Stimulated activated CD4-positive, alpha-beta T cell treated with anti-CD3 and anti-CD28 coated beads, Interleukin-4, amount 100 ng/mL, for 48 hours (primary cell): ENCODE results near the gene RAD54L.
"Not testable (repeated sequence)": the region's sequence is repeated elsewhere in the genome, so short reads cannot be mapped to it uniquely, and the experiment has no call there.

Experiments used
- DNase-seq, 2 donors: peaks; one replicate each; pipeline ENCODE4 v3.0.0-alpha.2; 2020; ENCODE audit warnings: low read depth in 2 of 2

Gene RAD54L

DNA sequence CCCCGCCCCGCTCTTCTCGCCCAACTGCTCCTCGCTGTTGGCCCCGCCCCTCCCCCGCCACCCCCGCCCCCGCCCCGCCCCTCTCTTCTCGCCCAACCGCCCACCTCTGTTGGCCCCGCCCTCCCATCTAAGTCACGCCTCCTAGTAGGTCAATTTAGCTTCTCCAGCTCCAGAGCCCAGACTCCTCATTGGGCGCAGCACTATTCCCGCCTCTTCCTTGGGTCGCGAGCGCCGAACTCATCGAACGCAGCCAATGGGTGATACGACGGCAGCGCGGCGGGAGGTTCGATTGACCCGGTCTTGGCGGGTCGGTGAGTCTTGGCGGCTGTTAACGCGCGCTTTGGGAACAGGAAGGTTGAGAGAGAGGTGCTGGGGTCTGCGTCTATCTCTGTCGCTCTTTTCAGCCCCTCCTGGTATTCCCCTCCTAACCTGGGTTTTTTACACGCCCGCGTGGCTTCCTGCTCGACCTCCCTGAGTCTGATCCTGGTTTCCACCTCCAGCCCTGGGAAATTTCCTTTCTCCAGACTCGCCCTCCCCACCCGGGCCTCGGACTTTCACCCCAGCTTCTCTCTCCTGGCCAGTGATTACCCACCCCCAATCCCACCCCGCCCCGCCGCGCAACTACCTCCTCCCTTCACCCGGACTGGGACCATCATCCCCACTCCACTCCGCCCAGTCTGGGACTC lies at the start of gene RAD54L:
TSS of gene RAD54L (plus strand) at position 328 of the 686 bp plus-strand sequence. CDS start 643 bp downstream, outside the sequence.
- peak; percentile 95 to 96 for DNase-seq

DNA sequence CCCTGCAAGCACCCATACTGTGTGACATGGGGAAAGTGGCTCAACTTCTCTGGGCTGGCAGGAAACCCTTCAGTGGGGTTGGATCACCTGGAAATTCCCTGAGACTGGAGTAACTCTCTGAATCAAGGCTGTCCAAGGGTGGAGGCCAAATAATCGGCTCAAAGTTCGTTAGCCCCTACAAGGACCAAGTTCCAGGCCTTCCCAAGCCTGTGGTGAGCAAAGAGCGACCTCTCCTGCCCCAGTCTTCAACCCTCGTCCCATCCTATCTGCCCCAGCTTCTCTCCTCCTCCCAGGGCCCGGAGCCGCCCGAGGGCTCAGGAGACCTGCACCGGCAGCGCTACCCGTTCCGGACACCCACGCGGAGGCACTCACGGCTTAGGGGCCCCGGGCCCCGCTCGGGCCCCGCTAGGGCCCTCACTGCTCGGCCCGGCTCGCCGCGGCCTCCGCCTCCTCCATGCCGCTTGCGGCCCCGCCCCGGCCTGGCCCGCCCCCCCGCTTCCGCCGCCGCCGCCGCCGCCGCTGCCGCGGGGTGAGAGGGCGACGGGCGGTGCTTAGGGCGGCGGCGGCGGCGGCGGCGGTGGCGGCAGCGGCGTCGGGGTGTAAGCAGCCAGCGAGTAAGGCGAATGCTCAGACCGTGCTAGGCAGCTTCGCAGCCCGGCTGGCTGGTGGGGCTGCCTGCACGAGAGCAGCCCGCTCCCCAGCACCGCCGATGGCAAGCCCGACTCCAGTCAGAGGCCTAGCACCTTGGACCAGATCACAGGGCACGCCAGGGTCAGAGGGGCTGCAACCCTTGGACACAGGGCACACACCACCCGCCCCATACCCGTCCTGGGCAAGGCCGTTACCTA lies 49.4 kb upstream of the RAD54L start, which contains the start of gene POMGNT1:
TSS of gene POMGNT1 (minus strand) at position 471 of the 848 bp plus-strand sequence. CDS start 613 bp downstream, outside the sequence.
- DNase-seq, result peak; percentile 70

DNA sequence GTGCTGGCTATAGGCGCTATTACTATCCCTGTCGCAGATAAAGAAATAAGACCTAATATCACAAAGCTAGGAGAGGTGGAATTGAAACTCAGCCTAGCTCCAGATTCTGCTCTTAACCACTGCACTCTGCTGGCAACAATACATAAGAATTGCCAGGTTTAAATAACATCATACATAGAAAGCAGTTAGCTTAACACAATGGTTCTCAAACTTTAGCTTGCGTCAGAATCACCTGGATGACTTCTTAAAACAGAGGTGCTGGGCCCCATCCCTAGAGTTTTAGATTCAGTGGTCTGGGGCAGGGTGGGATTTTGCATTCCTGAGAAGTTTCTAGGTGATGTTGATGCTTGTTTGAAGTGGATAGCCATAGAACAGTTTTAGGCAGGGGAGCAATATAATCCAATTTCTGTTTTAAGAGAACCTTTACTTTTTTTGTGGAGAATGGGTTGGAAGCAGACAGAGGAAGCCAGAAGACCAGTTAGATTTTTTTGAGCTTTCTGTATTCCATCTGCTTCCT lies 48.3 kb upstream of the RAD54L start:
- no peak for DNase-seq

DNA sequence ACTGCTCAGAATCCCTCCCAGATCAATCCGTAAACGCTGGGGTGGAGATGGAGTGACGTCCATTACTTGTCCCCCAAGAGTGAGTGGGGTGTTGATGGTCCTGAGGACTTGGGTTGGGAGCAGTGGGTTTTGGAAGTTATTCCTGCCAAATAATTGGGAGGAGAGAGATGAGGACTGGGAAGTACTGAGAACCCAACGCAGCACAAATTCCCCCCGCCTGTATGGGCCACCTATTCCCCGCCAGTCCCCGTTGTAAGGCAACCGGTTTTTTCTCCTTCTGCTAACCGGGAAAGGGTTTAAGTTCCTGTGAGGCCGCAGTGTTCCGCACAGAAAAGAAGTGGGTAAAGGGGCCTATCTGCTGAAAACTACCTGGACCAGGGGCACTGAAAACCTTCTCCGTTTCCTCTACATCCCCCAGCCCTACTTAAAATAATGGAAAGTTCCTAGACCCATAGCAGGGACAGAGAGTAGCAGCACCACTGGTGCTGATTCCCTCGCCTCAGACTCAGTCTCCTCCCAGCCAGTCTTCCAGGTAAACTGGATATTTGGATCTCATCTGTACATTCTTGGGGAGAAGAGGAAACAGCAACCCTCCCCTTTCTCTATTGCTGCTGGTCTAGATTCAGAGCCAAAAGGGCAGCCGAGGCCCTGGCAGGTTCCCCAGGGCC lies 43.7 kb upstream of the RAD54L start:
- DNase-seq, result no peak

DNA sequence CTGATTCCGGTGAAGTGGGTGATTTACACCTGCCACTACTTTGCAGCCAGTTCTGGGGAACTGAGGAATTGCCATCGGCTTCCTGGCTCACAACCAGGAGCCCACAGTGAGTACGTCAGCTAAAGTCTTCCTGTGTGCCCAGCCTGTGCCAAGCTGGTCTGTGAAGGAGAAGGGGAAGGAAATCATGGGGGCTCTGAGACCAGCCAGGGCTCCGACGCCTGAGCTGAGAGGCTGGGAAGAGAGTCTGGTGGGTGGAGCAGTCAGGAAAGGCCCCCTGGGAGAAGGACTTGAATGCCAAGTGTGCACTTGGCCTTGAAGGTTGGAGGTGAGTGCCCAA lies 43.2 kb upstream of the RAD54L start:
- DNase-seq, result no peak

DNA sequence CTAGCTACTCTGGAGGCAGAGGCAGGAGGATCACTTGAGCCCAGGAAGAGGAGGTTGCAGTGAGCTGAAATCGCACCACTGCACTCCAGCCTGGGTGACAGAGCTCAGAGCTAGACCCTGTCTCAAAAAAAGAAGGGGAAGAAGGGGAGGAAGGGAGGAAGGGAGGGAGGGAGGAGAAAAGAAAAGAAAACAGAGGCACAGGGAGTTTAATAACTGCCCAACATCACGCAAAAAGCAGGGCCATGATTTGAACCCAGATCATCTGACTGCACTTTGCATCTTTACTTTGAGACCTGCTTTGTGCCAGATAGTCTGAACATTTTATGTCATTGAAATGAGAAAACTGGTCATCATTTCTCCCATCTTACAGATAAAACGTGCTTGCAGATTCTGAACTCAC lies 42.4 kb upstream of the RAD54L start:
- no peak for DNase-seq

DNA sequence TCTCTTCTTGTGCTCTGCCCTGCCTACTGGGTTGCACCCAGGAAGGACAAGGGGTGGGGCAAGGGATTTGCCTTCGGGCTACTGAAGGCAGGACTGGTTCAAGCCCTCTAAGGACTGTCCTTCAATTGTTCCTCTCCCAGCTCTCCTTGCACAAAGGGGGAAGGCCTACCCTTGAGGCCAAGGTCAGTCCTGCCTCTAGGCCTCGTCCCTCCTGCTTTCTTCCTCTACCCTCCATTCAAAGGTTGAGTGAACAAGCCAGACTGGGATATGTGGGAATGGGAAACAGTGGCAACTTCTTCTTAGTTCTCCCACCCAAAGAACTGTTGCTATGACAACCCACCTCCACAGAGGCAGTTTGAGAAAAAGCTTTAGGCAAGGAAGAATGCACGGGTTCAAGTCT lies 41.8 kb upstream of the RAD54L start:
- DNase-seq, result no peak

DNA sequence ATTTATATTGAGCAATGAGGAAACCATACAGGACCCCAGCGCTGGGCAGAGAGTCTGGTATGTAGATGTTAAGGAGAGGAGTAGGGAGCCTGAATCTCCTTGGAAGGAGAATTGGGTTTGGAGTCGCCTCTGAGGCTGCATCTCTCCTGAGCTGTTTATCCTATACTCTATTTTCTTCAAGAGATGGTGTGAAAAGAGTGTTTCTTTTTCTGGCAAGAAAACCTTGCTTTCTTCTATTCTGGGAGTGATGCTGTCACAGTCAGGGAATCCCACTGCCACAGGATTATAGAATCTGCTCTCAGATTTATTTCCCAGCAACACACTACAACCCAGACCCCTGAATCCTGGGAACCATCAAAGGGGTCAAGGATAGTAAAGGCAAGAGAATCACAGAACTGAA lies 41.2 kb upstream of the RAD54L start:
- DNase-seq, result no peak

DNA sequence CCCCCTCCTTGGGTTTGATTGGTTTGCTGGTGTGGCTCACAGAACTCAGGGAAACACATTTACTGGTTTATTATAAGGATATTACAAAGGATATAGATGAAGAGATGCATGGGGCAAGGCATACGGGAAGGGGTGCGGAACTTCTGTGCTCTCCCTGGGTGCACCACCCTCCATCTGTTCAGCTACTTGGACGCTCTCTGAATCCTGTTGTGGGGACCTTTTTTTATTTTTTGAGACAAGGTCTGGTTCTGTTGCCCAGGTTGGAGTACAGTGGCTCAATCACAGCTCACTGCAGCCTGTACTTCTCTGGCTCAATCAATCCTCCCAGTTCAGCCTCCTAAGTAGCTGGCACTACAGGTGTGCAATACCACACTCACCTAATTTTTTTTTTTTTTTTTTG lies 37.0 kb upstream of the RAD54L start:
- DNase-seq, result no peak

DNA sequence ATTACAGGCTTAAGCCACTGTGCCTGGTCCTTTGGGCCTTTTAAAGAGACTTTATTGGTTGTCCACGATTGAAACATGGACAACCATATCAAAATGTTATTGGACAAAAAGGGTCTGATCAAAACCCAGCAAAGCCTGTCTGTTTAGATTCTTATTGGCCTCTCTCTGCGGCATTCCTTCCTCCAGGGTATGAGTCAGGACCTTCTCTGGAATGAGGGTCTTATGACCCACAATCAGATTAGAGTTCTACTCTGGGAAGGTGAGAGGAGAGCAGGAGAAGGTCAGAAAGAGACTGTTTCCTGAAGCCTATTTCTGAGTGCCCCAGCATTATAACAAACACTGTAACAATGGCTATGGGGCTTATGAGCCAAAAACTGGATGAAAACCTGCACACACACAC lies 36.5 kb upstream of the RAD54L start:
- DNase-seq, result no peak

DNA sequence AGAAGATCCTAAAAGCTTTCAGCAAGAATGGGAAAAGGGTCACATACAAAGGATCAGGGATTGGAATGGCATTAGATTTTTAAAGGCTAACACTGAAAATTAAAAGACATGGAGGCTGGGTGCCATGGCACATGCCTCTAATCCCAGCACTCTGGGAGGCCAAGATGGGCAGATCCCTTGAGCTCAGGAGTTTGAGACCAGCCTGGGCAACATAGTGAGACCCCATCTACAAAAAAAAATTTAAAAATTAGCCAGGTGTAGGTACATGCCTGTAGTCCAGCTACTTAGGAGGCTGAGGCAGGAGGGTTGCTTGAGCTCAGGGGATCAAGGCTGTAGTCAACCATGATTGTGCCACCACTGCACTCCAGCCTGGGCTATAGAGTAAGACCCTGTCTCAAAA lies 32.1 kb upstream of the RAD54L start:
- DNase-seq, result no peak

DNA sequence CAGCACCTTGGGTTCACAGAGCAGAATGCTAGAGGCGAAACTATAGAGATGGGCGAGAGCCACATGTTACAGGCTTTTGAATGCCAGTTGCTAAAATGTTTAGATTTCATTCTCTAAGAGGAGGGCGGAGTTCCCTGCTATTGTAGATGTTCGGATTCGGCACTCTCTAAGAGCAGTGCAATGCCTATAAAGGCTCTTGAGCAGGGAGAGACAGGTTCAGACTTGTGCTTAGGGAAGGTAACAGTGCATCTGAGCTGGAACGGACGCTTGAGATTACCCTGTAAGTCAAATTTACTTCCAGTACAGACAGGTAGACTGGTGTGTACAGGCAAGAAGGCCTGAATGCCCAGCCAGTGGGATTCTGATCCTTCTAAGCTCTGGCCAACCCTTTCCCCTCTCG lies 29.1 kb upstream of the RAD54L start:
- DNase-seq, result no peak

DNA sequence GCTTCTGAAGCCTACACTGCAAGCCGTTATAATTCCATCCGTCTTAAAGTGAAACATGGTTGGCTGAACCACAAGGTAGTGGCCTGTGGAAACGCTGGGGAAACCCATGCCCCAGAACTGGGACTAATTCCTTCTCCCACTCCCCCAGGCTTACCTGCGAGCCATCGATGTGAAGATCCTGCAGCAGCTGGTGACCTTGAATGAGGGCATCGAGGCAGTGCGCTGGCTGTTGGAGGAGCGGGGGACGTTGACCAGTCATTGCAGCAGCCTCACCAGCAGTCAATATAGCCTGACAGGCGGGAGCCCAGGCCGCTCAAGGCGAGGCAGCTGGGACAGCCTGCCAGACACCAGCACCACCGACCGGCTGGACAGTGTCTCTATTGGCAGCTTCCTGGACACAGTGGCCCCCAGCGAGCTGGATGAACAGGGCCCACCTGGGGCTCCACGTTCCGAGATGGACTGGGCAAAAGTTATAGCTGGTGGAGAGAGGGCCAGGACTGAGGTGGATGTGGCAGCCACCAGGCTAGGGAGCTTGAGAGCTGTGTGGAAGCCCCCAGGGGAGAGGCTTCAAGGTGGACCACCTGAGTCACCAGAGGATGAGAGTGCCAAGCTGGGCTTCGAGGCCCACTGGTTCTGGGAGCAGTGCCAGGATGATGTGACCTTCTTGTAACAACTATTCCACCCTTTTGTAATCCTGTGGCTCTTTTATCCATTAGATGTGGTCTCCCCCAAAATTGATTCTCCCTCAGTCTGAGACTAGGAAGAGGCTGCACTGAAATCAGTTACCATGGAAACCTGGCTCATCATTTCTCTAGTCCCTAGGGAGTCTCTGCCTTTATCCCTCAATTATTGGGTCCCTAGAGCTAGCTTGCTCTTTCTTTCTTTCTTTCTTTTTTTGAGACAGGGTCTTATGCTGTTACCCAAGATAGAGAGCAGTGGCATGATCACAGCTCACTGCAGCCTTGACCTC lies 27.7 kb upstream of the RAD54L start:
- DNase-seq, result no peak

DNA sequence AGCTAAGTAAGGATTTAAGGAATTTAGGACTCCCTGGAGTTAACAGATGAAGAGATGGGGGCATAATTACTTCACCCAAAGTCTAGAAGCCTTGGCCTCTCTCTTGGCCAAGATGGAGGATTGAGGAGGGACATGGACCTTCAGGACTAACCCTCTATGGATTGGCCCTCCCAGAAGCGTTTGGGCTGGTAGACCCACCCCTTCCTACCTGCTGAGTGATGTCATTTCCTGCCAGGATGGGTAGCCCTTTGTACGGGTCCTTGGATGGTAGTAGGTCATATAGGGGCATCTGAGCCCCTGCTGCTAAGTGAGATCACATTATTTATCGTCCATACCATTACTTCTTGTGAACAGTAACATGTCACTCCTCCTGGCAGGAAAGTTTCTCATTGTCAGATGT lies 26.8 kb upstream of the RAD54L start:
- no peak for DNase-seq

DNA sequence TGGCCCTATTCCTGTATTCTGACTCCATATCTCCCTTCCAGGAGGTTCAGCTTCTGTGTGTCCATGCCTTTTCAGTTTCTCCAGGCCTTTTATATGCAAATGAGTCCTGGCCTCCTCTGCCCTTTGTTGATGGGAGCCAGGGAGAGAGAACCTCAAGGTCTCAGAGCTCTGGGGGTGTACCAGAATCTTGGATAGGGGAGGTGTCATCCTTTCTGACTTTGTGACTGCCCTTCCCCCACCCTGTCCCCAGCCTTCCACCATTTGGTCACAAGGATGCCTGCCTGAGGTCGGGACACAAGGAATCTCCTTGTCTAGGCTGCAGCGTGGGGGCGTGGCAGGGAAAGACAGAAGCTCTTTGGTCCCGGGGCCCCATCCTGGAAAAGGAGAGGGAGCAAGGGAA lies 25.8 kb upstream of the RAD54L start:
- DNase-seq, result no peak

DNA sequence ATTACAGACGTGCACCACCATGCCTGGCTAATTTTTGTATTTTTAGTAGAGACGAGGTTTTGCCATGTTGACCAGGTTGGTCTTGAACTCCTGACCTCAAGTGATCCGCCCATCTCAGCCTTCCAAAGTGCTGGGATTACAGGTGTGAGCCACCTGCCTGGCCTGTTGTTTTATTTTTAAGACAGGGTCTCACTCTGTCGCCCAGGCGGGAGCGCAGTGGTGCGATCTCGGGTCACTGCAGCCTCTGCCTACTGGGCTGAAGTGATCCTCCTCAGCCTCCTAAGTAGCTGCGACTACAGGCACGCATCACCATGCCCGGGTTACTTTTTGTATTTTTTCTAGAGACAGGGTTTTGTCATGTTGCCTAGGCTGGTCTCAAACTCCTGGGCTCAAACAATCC lies 24.5 kb upstream of the RAD54L start:
- not testable (repeated sequence) for DNase-seq

DNA sequence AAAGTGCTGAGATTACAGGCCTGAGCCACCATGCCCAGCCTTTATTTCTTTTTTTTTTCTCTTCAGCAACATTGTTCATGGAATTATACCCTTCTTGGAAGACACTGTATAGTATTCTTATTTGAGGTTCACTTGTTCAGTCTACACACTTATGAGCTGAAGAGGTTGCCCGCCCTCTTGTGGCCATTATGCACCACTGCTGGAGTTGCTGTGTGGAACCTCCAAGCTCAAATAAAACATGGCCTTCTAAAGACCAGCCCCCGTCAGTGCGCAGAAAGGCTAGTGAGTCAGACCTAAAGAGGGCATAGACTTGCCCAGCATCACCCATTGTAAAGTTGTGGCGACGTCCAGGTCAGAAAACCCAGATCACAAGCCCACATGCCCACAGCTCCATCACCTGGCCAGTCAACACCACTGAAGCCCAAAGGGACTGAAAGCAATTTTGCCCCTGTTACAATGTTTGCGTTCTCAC lies 24.1 kb upstream of the RAD54L start:
- DNase-seq, result peak; percentile 47 to 58

DNA sequence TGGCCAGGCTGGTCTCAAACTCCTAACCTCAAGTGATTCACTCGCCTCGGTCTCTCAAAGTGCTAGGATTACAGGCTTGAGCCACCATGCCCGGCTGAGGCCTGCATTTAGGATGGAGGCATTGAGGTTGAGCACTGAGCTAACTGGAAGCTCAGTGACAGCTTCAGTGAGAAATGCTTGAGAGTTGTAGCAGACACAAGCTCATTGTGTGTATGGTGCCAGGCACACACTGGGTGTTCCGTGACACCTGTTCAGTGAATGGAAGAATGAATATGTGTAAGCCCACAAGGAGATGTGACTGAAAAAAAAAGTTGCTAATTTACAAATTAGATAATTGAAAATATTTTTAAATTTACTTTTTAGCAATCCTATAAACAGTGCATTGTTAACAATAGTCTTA lies 22.6 kb upstream of the RAD54L start:
- no peak for DNase-seq

DNA sequence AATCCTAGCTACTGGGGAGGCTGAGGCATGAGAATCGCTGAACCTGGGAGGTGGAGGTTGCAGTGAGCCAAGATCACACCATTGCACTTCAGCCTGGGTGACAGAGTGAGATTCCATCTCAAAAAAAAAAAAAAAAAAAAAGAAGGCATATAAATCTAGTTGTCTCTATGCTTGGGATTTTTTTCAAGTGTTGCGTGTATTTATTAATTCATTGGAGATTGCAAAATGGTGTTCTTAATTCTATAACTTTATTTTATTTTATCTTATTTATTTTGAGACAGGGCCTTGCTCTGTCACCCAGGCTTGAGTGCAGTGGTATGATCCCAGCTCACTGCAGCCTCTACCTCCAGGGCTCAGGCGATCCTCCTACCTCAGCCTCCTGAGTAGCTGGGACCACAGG lies 16.3 kb upstream of the RAD54L start:
- DNase-seq, result not testable (repeated sequence)

DNA sequence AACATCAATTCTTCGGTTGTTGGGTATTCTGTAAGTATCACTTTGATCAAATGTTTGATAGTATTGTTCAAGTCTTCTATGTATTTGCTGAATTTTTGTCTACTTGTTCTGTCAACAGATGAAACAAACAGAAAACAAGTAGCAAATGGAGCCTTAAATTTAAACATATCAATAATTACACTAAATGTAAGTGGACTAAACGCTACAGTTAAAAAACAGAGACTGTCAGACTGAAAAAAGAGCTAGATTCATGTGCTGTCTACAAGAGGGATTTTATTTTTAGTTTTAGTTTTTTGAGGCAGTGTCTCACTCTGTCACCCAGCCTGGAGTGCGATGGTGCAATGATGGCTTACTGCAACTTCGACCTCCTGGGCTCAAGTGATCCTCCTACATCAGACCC lies 10.7 kb upstream of the RAD54L start:
- no peak for DNase-seq

DNA sequence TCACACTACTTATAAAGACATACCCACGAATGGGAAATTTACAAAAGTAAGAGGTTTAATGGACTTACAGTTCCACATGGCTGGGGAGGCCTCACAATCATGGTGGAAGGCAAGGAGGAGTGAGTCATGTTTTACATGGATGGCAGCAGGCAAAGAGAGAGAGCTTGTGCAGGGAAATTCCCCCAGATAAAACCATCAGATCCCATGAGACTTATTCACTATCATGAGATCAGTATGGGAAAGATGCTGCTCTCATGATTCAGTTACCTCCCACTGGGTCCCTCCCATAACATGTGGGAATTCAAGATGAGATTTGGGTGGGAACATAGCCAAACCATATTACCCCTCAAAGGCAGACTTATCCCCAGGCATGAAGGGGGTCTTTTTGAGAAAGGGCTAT lies 8.7 kb upstream of the RAD54L start:
- not testable (repeated sequence) for DNase-seq
